Keratinocyte (primary cell): ENCODE measurements around the gene SMARCC2.

Experiments used
- CTCF ChIP-seq, 3 experiments: IDR thresholded peaks in 1 of 3; conservative IDR thresholded peaks in 1 of 3; optimal IDR thresholded peaks in 1 of 3; 2 replicates in 2 of 3; 3 replicates in 1 of 3; pipeline versions ENCODE3 to v1.5.1; 2011; ENCODE audit warnings: low read length in 3 of 3, mild to moderate bottlenecking in 3 of 3, moderate library complexity in 2 of 3, control low read depth in 1 of 3, inconsistent platforms in 1 of 3; ENCODE audit not compliant: insufficient read depth in 2 of 3; ENCODE audit errors: extremely low read depth in 1 of 3
- EZH2 ChIP-seq: IDR thresholded peaks from one replicate; pipeline ENCODE4 v1.6.1; 2012; ENCODE audit warnings: inconsistent platforms, mild to moderate bottlenecking, low read length, moderate library complexity

GRCh38 chr12:56189918-56190694 lies 823 bp upstream of the SMARCC2 start:
- TF ChIP-seq CTCF (optimal IDR thresholded peaks at IDR 0.05 in 1 of 3, IDR thresholded peaks at IDR 0.05 in 1 of 3, conservative IDR thresholded peaks at IDR 0.05 in 1 of 3; ENCODE audit: extremely low read depth in 1 of 3, insufficient read depth in 2 of 3, low read length in 3 of 3) (no peak), EZH2 (no peak)
